Ovary (tissue), 3 donors: Measurements from ENCODE around the gene SEMA4D.

Source experiments
- CTCF ChIP-seq, 3 donors: fragments of 450-650 bp in 2 of 3; fragments of 200-600 bp in 1 of 3; IDR thresholded peaks; one replicate each; pipeline versions ENCODE4 v1.5.1 to v1.8.0; 2016 to 2022; ENCODE audit warnings: antibody characterized with exemption in 3 of 3, mild to moderate bottlenecking in 1 of 3
- EP300 ChIP-seq: sonication (generic); formaldehyde crosslinking; IDR thresholded peaks from one replicate; pipeline ENCODE4 v1.6.1; 2017; ENCODE audit warnings: antibody characterized with exemption
- POLR2A ChIP-seq: fragments of 450-650 bp; IDR thresholded peaks from one replicate; pipeline ENCODE4 v1.6.1; 2017; ENCODE audit warnings: antibody characterized with exemption, mild to moderate bottlenecking, moderate library complexity
- donor health status: DM: no; HTN: no; CAD: no.

GRCh38 chr9:89432986-89433530, 64.9 kb downstream of the SEMA4D start:
- TF ChIP-seq CTCF (IDR thresholded peaks at IDR 0.05): no peak
- TF ChIP-seq POLR2A: no peak
- no peak for TF ChIP-seq EP300
